CD8-positive, alpha-beta memory T cell (primary cell): ENCODE results near the gene ZNF143. TPM values are rescaled to one million over a fixed set of nuclear protein-coding genes. Genes with fewer than 3 reads are reported as not detected.
A peak's percentile ranks its signal among the peaks of the same experiment; 100 is the strongest.

Experiments used
- CTCF ChIA-PET: fragments of 350-600 bp; sonication (Branson Sonifier 250); formaldehyde crosslinking; loops from one replicate; lab custom pipeline; 2021; ENCODE audit warnings: antibody characterized with exemption; lab: Charles Lee
- POLR2A ChIA-PET: fragments of 350-600 bp; sonication (Branson Sonifier 250); formaldehyde crosslinking; loops from one replicate; lab custom pipeline; 2021; ENCODE audit warnings: antibody characterized with exemption; lab: Charles Lee
- DNase-seq, 5 donors: peaks; one replicate each; pipeline versions ENCODE4 v3.0.0 to v3.0.0-alpha.2; 2020 to 2022; ENCODE audit warnings: mixed read lengths in 1 of 5
- H3K27ac ChIP-seq: one replicate; pipeline ENCODE4 v1.7.0; 2013; ENCODE audit warnings: low read depth, mild to moderate bottlenecking, low read length, moderate library complexity
- H3K27me3 ChIP-seq: 2 replicates; pipeline ENCODE4 v1.7.0; 2013; ENCODE audit warnings: low read length, mild to moderate bottlenecking; ENCODE audit not compliant: insufficient read depth, poor library complexity, severe bottlenecking
- H3K36me3 ChIP-seq: 2 replicates; pipeline ENCODE4 v1.7.0; 2013; ENCODE audit warnings: mild to moderate bottlenecking, low read length, moderate library complexity; ENCODE audit not compliant: insufficient read depth
- H3K4me1 ChIP-seq: 2 replicates; pipeline ENCODE4 v1.7.0; 2013; ENCODE audit warnings: mild to moderate bottlenecking, low read length, moderate library complexity; ENCODE audit not compliant: insufficient read depth
- H3K4me3 ChIP-seq: 2 replicates; pipeline ENCODE4 v1.7.0; 2013; ENCODE audit warnings: mild to moderate bottlenecking, low read length
- H3K9me3 ChIP-seq: 2 replicates; pipeline ENCODE4 v1.7.0; 2013; ENCODE audit warnings: mild to moderate bottlenecking, low read length
- H3K27ac Mint-ChIP-seq, 8 donors: one replicate each; pipeline ENCODE4 v1.8.0; 2020 to 2021; ENCODE audit warnings: mixed read lengths in 8 of 8, mild to moderate bottlenecking in 6 of 8, inconsistent platforms in 3 of 8, moderate library complexity in 3 of 8
- H3K27me3 Mint-ChIP-seq, 2 donors: one replicate each; pipeline ENCODE4 v1.8.0; 2020 to 2021; ENCODE audit warnings: mixed read lengths in 2 of 2, mild to moderate bottlenecking in 1 of 2, moderate library complexity in 1 of 2
- H3K36me3 Mint-ChIP-seq, 3 donors: one replicate each; pipeline ENCODE4 v1.8.0; 2020 to 2021; ENCODE audit warnings: mixed read lengths in 3 of 3, inconsistent platforms in 1 of 3, mild to moderate bottlenecking in 1 of 3
- H3K4me1 Mint-ChIP-seq, 3 donors: one replicate each; pipeline ENCODE4 v1.8.0; 2020 to 2021; ENCODE audit warnings: mixed read lengths in 3 of 3, inconsistent platforms in 1 of 3, mild to moderate bottlenecking in 1 of 3
- H3K4me3 Mint-ChIP-seq, 7 donors: one replicate each; pipeline ENCODE4 v1.8.0; 2020 to 2021; ENCODE audit warnings: mixed read lengths in 7 of 7, mild to moderate bottlenecking in 6 of 7, moderate library complexity in 4 of 7, inconsistent platforms in 2 of 7
- H3K9me3 Mint-ChIP-seq, 5 donors: one replicate each; pipeline ENCODE4 v1.8.0; 2020 to 2022; ENCODE audit warnings: mixed read lengths in 5 of 5, mild to moderate bottlenecking in 3 of 5, moderate library complexity in 2 of 5, inconsistent platforms in 1 of 5
- polyA plus RNA-seq: library from polyadenylated mRNA; unstranded; fragments of 300-500 nt; fragmentation: Illumina TruSeq; gene quantifications from one replicate; pipeline ENCODE4 v1.2.3, GENCODE V29; 2021
- total RNA-seq, 2 experiments: library from RNA; stranded (reverse); gene quantifications; one replicate each; pipeline ENCODE4 v1.2.3, GENCODE V29; 2021

ZNF143 gene
- total and polyA plus RNA-seq, 3 experiments from 2014 or later, result 33.0 to 39.8 (median 33.3) TPM

GRCh38 chr11:9568854-9569587 is 108.2 kb downstream of the ZNF143 start:
- peak overlapping the region; percentile 27 for H3K27ac ChIP-seq
- H3K4me3 Mint-ChIP-seq, result peak overlapping the region in 1 of 7 donors; percentile 6

GRCh38 chr11:9569588-9570164 is 108.9 kb downstream of the ZNF143 start:
- H3K27me3 Mint-ChIP-seq, result peaks cover 0 to 2% of the 10 kb centered on the region in 2 donors
- no peak overlapping the region for H3K4me3 ChIP-seq
- no peaks in the 10 kb centered on the region for H3K9me3 Mint-ChIP-seq
- CTCF ChIA-PET, result interaction anchor here (0.9 to 1.0 kb wide), 2 partner anchors 34 to 35 kb away, joined by 3 to 4 read pairs; no protein-coding TSS in a partner anchor
- H3K4me1 ChIP-seq, result peaks cover 5% of the 10 kb centered on the region
- peak overlapping the region; percentile 27 for H3K27ac ChIP-seq
- peaks cover 8 to 20% (median 19%) of the 10 kb centered on the region in 3 donors for H3K4me1 Mint-ChIP-seq
- H3K27ac Mint-ChIP-seq, result peak overlapping the region in 1 of 8 donors; percentile 8
- POLR2A ChIA-PET, result no interaction called here
- H3K4me3 Mint-ChIP-seq, result peak overlapping the region in 3 of 7 donors; percentile 5 to 64 (median 48)
- H3K36me3 ChIP-seq, result no peaks in the 10 kb centered on the region
- H3K9me3 ChIP-seq, result no peaks in the 10 kb centered on the region
- H3K36me3 Mint-ChIP-seq, result peaks cover 0 to 5% (median 3%) of the 10 kb centered on the region in 3 donors
- DNase-seq, result no peak
- no peaks in the 10 kb centered on the region for H3K27me3 ChIP-seq

More at GRCh38 chr11:9568854-9569587, 108.2 kb downstream of the ZNF143 start:
- Histone ChIP-seq H3K4me3 (no peak overlapping the region), H3K36me3 (no peaks in the 10 kb centered on the region), H3K27me3 (no peaks in the 10 kb centered on the region), H3K9me3 (no peaks in the 10 kb centered on the region), H3K4me1 (peaks cover 5% of the 10 kb centered on the region)
- DNase-seq, result peak in 1 of 5 donors; percentile 4
- Mint-ChIP-seq H3K36me3 (peaks cover 0 to 5% (median 1%) of the 10 kb centered on the region in 3 donors), H3K27ac (peak overlapping the region in 5 of 8 donors; percentile 61 to 91 (median 70)), H3K27me3 (peaks cover 0 to 2% of the 10 kb centered on the region in 2 donors), H3K9me3 (no peaks in the 10 kb centered on the region), H3K4me1 (peaks cover 7 to 19% (median 18%) of the 10 kb centered on the region in 3 donors)
- ChIA-PET CTCF (interaction anchor here (0.9 to 1.0 kb wide), 2 partner anchors 33 to 34 kb away, joined by 3 to 4 read pairs; no protein-coding TSS in a partner anchor), POLR2A (no interaction called here)

GRCh38 chr11:9570313-9571025 is 109.7 kb downstream of the ZNF143 start:
- no peaks in the 10 kb centered on the region for H3K36me3 ChIP-seq
- H3K27ac Mint-ChIP-seq, result no peak overlapping the region
- no peaks in the 10 kb centered on the region for H3K9me3 Mint-ChIP-seq
- peaks cover 0 to 10% (median 5%) of the 10 kb centered on the region in 3 donors for H3K36me3 Mint-ChIP-seq
- H3K4me3 Mint-ChIP-seq, result peak overlapping the region in 3 of 7 donors; percentile 32 to 84 (median 49)
- no peaks in the 10 kb centered on the region for H3K27me3 ChIP-seq
- POLR2A ChIA-PET, result no interaction called here
- H3K27me3 Mint-ChIP-seq, result peaks cover 0 to 2% of the 10 kb centered on the region in 2 donors
- H3K9me3 ChIP-seq, result no peaks in the 10 kb centered on the region
- H3K27ac ChIP-seq, result no peak overlapping the region
- peaks cover 5% of the 10 kb centered on the region for H3K4me1 ChIP-seq
- CTCF ChIA-PET, result no interaction called here
- H3K4me1 Mint-ChIP-seq, result peaks cover 16 to 28% (median 27%) of the 10 kb centered on the region in 3 donors
- no peak overlapping the region for H3K4me3 ChIP-seq
- DNase-seq, result no peak

GRCh38 chr11:9571071-9571762 is 110.4 kb downstream of the ZNF143 start:
- peaks cover 0 to 11% (median 0%) of the 10 kb centered on the region in 3 donors for H3K36me3 Mint-ChIP-seq
- H3K4me3 Mint-ChIP-seq, result peak overlapping the region in 6 of 7 donors; percentile 81 to 87 (median 84)
- no peaks in the 10 kb centered on the region for H3K9me3 ChIP-seq
- H3K4me1 ChIP-seq, result peaks cover 5% of the 10 kb centered on the region
- H3K27ac ChIP-seq, result no peak overlapping the region
- H3K4me3 ChIP-seq, result no peak overlapping the region
- no peaks in the 10 kb centered on the region for H3K27me3 Mint-ChIP-seq
- no peaks in the 10 kb centered on the region for H3K9me3 Mint-ChIP-seq
- H3K4me1 Mint-ChIP-seq, result peaks cover 17 to 28% (median 28%) of the 10 kb centered on the region in 3 donors
- H3K36me3 ChIP-seq, result no peaks in the 10 kb centered on the region
- POLR2A ChIA-PET, result no interaction called here
- CTCF ChIA-PET, result no interaction called here
- H3K27ac Mint-ChIP-seq, result peak overlapping the region in 1 of 8 donors; percentile 75
- no peaks in the 10 kb centered on the region for H3K27me3 ChIP-seq
- DNase-seq, result no peak

GRCh38 chr11:9571763-9572115 is 110.9 kb downstream of the ZNF143 start:
- no peaks in the 10 kb centered on the region for H3K9me3 Mint-ChIP-seq
- peaks cover 0 to 11% (median 0%) of the 10 kb centered on the region in 3 donors for H3K36me3 Mint-ChIP-seq
- H3K4me1 Mint-ChIP-seq, result peaks cover 22 to 32% (median 31%) of the 10 kb centered on the region in 3 donors
- peak overlapping the region; percentile 81 to 93 (median 85) for H3K4me3 Mint-ChIP-seq
- H3K4me1 ChIP-seq, result peaks cover 5% of the 10 kb centered on the region
- no peaks in the 10 kb centered on the region for H3K36me3 ChIP-seq
- no peaks in the 10 kb centered on the region for H3K9me3 ChIP-seq
- H3K27me3 ChIP-seq, result no peaks in the 10 kb centered on the region
- no peak for DNase-seq
- no peak overlapping the region for H3K4me3 ChIP-seq
- peak overlapping the region in 3 of 8 donors; percentile 38 to 75 (median 72) for H3K27ac Mint-ChIP-seq
- no peaks in the 10 kb centered on the region for H3K27me3 Mint-ChIP-seq
- H3K27ac ChIP-seq, result peak overlapping the region; percentile 82
- ChIA-PET CTCF (no interaction called here), POLR2A (interaction anchor here (2.2 kb wide), 1 partner anchor 42 kb away, joined by 16 read pairs; no protein-coding TSS in a partner anchor)

GRCh38 chr11:9573052-9573774 is 112.4 kb downstream of the ZNF143 start, which contains the start of gene WEE1:
Gene WEE1, plus strand, starts transcription at chr11:9573670. Its CDS starts 264 bp downstream, at chr11:9573934.
- peak within 1 kb of the TSS; percentile 3 to 97 (median 89) for H3K27ac Mint-ChIP-seq
- no peaks in the 10 kb centered on the region for H3K36me3 ChIP-seq
- ChIA-PET POLR2A (interaction anchor here (1.3 to 2.2 kb wide), 6 partner anchors 28 to 730 kb away, joined by 3 to 16 read pairs (median 6); partner anchors contain the start of gene ZNF143), CTCF (interaction anchor here (0.7 to 8.4 kb wide), 8 partner anchors 11 to 734 kb away, joined by 3 to 63 read pairs (median 4); no protein-coding TSS in a partner anchor)
- H3K9me3 ChIP-seq, result no peaks in the 10 kb centered on the region
- no peaks in the 10 kb centered on the region for H3K9me3 Mint-ChIP-seq
- H3K27me3 ChIP-seq, result no peaks in the 10 kb centered on the region
- H3K4me3 ChIP-seq, result peak within 1 kb of the TSS; percentile 76
- peaks cover 0 to 11% (median 0%) of the 10 kb centered on the region in 3 donors for H3K36me3 Mint-ChIP-seq
- H3K4me1 ChIP-seq, result peaks cover 5% of the 10 kb centered on the region
- DNase-seq, result peak; percentile 89 to 97 (median 94)
- H3K4me1 Mint-ChIP-seq, result peaks cover 32 to 45% (median 43%) of the 10 kb centered on the region in 3 donors
- peak within 1 kb of the TSS; percentile 84 to 96 (median 86) for H3K4me3 Mint-ChIP-seq
- H3K27ac ChIP-seq, result peak within 1 kb of the TSS; percentile 82
- no peaks in the 10 kb centered on the region for H3K27me3 Mint-ChIP-seq
